Gastroesophageal sphincter (tissue), 3 donors: ENCODE data around the gene LCP1.

ENCODE experiments used
- POLR2A ChIP-seq, 2 donors: fragments of 450-650 bp; IDR thresholded peaks; one replicate each; pipeline ENCODE4 v1.6.1; 2017; ENCODE audit warnings: antibody characterized with exemption in 2 of 2, mild to moderate bottlenecking in 2 of 2, moderate library complexity in 1 of 2
- TF ChIP-seq, protein P1 (sequence below), 4 experiments: fragments of 200-600 bp in 2 of 4; fragments of 450-650 bp in 2 of 4; sonication (generic) in 1 of 4; IDR thresholded peaks; one replicate each; pipeline ENCODE4 v1.5.1; 2017 to 2019; ENCODE audit warnings: antibody characterized with exemption in 4 of 4, mild to moderate bottlenecking in 2 of 4, moderate library complexity in 2 of 4

DNA sequence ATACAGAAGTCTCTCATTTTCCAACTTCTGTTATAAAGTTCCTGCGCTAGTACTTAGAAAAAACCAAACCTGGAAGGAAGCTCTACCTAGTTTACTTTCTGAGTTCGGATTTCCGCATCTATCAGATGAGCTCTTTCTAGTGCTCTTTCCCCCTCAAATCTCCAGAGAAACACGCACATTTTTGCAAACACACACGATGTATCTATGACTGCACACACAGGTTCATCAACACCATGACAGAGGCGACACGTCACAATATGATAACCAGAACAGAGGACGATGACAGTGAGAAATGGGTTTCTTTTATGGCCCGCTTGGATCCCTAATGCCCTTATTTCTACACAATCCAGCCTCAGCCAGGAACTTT lies 29.1 kb upstream of the LCP1 start:
- TF ChIP-seq, protein P1, sequence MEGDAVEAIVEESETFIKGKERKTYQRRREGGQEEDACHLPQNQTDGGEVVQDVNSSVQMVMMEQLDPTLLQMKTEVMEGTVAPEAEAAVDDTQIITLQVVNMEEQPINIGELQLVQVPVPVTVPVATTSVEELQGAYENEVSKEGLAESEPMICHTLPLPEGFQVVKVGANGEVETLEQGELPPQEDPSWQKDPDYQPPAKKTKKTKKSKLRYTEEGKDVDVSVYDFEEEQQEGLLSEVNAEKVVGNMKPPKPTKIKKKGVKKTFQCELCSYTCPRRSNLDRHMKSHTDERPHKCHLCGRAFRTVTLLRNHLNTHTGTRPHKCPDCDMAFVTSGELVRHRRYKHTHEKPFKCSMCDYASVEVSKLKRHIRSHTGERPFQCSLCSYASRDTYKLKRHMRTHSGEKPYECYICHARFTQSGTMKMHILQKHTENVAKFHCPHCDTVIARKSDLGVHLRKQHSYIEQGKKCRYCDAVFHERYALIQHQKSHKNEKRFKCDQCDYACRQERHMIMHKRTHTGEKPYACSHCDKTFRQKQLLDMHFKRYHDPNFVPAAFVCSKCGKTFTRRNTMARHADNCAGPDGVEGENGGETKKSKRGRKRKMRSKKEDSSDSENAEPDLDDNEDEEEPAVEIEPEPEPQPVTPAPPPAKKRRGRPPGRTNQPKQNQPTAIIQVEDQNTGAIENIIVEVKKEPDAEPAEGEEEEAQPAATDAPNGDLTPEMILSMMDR (IDR thresholded peaks at IDR 0.05), result no peak
- TF ChIP-seq POLR2A (IDR thresholded peaks at IDR 0.05), result no peak
